Tibial artery (tissue), 4 donors: ENCODE measurements around the gene PDIA5.

ENCODE experiments used
- DNase-seq, 2 donors: peaks; one replicate each; pipeline ENCODE4 v3.0.0-alpha.2; 2019
- H3K27ac ChIP-seq, 2 donors: fragments of 200-600 bp; sonication (generic) in 1 of 2; 1 replicate in 1 of 2; 2 replicates in 1 of 2; pipeline ENCODE4 v1.5.1; 2018 to 2019; ENCODE audit warnings: mild to moderate bottlenecking in 1 of 2
- H3K27me3 ChIP-seq, 2 donors: fragments of 200-600 bp; sonication (generic) in 1 of 2; one replicate each; pipeline versions ENCODE4 v1.5.1 to v1.6.0; 2016 to 2019
- H3K36me3 ChIP-seq, 3 donors: fragments of 200-600 bp; sonication (generic) in 2 of 3; one replicate each; pipeline ENCODE4 v1.5.1; 2016 to 2019; ENCODE audit warnings: mild to moderate bottlenecking in 2 of 3
- H3K4me1 ChIP-seq, 4 donors: fragments of 200-600 bp; sonication (generic) in 2 of 4; 1 replicate in 3 of 4; 2 replicates in 1 of 4; pipeline ENCODE4 v1.5.1; 2016 to 2019
- H3K4me3 ChIP-seq, 2 donors: fragments of 200-600 bp; sonication (generic) in 1 of 2; 1 replicate in 1 of 2; 2 replicates in 1 of 2; pipeline ENCODE4 v1.5.1; 2018 to 2019; ENCODE audit warnings: mild to moderate bottlenecking in 2 of 2
- H3K9me3 ChIP-seq, 3 donors: fragments of 200-600 bp; sonication (generic) in 1 of 3; one replicate each; pipeline ENCODE4 v1.5.1; 2016 to 2019
- CTCF ChIP-seq, 2 experiments: fragments of 200-600 bp in 1 of 2; fragments of 450-650 bp in 1 of 2; IDR thresholded peaks; one replicate each; pipeline ENCODE4 v1.5.1; 2017 to 2019; ENCODE audit warnings: antibody characterized with exemption in 2 of 2, mild to moderate bottlenecking in 1 of 2, moderate library complexity in 1 of 2
- intact Hi-C: fragments of 100-400 bp; cut with DNase I; formaldehyde crosslinking; loops from one replicate; pipeline ENCODE4 v1.15.0; 2023; ENCODE audit warnings: low total_unique reads

PDIA5 gene

GRCh38 chr3:123083383-123084124 is 16.7 kb downstream of the PDIA5 start:
- H3K27ac ChIP-seq, result peak overlapping the region in 1 of 2 donors; percentile 65
- no peak overlapping the region for H3K4me3 ChIP-seq
- intact Hi-C loops, result no loop called here
- DNase-seq, result no peak
- no peaks in the 10 kb centered on the region for H3K9me3 ChIP-seq
- no peak for TF ChIP-seq CTCF (IDR thresholded peaks at IDR 0.05)
- H3K36me3 ChIP-seq, result no peaks in the 10 kb centered on the region
- H3K4me1 ChIP-seq, result peaks cover 0 to 92% (median 52%) of the 10 kb centered on the region in 4 donors
- H3K27me3 ChIP-seq, result no peaks in the 10 kb centered on the region

- peak in 1 of 2 donors; percentile 24 for DNase-seq
- H3K27ac ChIP-seq, result peak overlapping the region; percentile 55 to 65
These were observed 17.4 kb downstream of the PDIA5 start for GRCh38 chr3:123084192-123084591.

GRCh38 chr3:123084738-123085237 is 18.0 kb downstream of the PDIA5 start:
- peaks cover 0 to 91% (median 60%) of the 10 kb centered on the region in 4 donors for H3K4me1 ChIP-seq
- no peak for TF ChIP-seq CTCF (IDR thresholded peaks at IDR 0.05)
- DNase-seq, result no peak

More at GRCh38 chr3:123084192-123084591, 17.4 kb downstream of the PDIA5 start:
- H3K36me3 ChIP-seq, result no peaks in the 10 kb centered on the region
- TF ChIP-seq CTCF (IDR thresholded peaks at IDR 0.05), result no peak
- intact Hi-C loops, result no loop called here
- H3K4me1 ChIP-seq, result peaks cover 0 to 91% (median 57%) of the 10 kb centered on the region in 4 donors
- H3K9me3 ChIP-seq, result no peaks in the 10 kb centered on the region
- H3K27me3 ChIP-seq, result no peaks in the 10 kb centered on the region
- no peak overlapping the region for H3K4me3 ChIP-seq

DNA sequence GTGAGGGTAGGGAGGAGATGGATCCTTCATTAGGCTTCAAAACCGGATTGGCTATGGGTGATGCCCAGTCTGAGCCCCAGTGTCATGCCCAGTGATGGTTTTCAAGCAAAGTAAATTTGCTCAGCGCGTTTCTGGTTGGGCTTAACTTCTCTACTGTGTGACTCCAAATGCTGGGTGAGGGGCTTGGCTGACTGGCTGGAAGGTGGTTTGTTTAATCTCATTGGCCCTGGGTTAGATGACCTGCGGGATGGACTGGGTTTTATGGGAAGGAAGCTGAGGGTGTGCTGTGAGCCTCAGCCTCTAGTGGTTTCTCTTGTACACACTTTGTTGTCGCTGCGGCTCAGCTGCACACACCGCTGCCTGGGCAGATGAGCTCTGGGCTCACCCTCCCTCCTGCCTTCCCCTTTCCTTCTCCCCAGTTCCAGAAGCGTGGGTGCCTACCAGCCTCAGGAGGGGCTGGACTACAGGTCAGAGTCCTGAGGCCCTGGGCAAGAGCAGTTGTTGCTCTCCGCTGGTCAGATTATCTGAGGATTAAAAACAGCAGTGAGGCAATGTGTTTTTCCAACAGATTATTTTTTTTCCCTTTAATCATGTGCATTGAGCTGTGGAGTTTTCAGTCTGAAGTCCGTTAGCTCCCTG is 18.6 kb downstream of the PDIA5 start:
- peak overlapping the region; percentile 55 to 65 for H3K27ac ChIP-seq
- TF ChIP-seq CTCF (IDR thresholded peaks at IDR 0.05), result no peak
- no peak for DNase-seq
- H3K4me3 ChIP-seq, result no peak overlapping the region
- H3K36me3 ChIP-seq, result no peaks in the 10 kb centered on the region
- no peaks in the 10 kb centered on the region for H3K9me3 ChIP-seq
- H3K4me1 ChIP-seq, result peaks cover 0 to 91% (median 62%) of the 10 kb centered on the region in 4 donors
- no peaks in the 10 kb centered on the region for H3K27me3 ChIP-seq
- intact Hi-C loops, result no loop called here

More at GRCh38 chr3:123084738-123085237, 18.0 kb downstream of the PDIA5 start:
- H3K9me3 ChIP-seq, result no peaks in the 10 kb centered on the region
- peak overlapping the region; percentile 55 to 65 for H3K27ac ChIP-seq
- H3K4me3 ChIP-seq, result no peak overlapping the region
- H3K36me3 ChIP-seq, result no peaks in the 10 kb centered on the region
- intact Hi-C loops, result no loop called here
- no peaks in the 10 kb centered on the region for H3K27me3 ChIP-seq

GRCh38 chr3:123085932-123086627 is 19.3 kb downstream of the PDIA5 start:
- H3K9me3 ChIP-seq, result no peaks in the 10 kb centered on the region
- no peaks in the 10 kb centered on the region for H3K27me3 ChIP-seq
- no peak overlapping the region for H3K4me3 ChIP-seq
- intact Hi-C loops, result no loop called here
- no peak for DNase-seq
- TF ChIP-seq CTCF (IDR thresholded peaks at IDR 0.05), result no peak
- no peaks in the 10 kb centered on the region for H3K36me3 ChIP-seq
- peaks cover 0 to 91% (median 68%) of the 10 kb centered on the region in 4 donors for H3K4me1 ChIP-seq
- H3K27ac ChIP-seq, result peak overlapping the region; percentile 55 to 65
